Skin epidermis (tissue), 12 donors: ENCODE measurements around the gene GREM2.
A peak's percentile ranks its signal among the peaks of the same experiment; 100 is the strongest.

Experiments
- H3K27ac ChIP-seq, 21 experiments: fragments of 200-600 bp; sonication (generic) in 11 of 21; one replicate each; pipeline ENCODE4 v1.5.0; 2020; ENCODE audit warnings: mild to moderate bottlenecking in 3 of 21, inconsistent platforms in 2 of 21, moderate library complexity in 2 of 21
- H3K4me3 ChIP-seq, 7 experiments: fragments of 200-600 bp; sonication (generic) in 2 of 7; one replicate each; pipeline ENCODE4 v1.5.0; 2020; ENCODE audit warnings: inconsistent platforms in 2 of 7, mild to moderate bottlenecking in 2 of 7, moderate library complexity in 1 of 7

GREM2 gene

DNA sequence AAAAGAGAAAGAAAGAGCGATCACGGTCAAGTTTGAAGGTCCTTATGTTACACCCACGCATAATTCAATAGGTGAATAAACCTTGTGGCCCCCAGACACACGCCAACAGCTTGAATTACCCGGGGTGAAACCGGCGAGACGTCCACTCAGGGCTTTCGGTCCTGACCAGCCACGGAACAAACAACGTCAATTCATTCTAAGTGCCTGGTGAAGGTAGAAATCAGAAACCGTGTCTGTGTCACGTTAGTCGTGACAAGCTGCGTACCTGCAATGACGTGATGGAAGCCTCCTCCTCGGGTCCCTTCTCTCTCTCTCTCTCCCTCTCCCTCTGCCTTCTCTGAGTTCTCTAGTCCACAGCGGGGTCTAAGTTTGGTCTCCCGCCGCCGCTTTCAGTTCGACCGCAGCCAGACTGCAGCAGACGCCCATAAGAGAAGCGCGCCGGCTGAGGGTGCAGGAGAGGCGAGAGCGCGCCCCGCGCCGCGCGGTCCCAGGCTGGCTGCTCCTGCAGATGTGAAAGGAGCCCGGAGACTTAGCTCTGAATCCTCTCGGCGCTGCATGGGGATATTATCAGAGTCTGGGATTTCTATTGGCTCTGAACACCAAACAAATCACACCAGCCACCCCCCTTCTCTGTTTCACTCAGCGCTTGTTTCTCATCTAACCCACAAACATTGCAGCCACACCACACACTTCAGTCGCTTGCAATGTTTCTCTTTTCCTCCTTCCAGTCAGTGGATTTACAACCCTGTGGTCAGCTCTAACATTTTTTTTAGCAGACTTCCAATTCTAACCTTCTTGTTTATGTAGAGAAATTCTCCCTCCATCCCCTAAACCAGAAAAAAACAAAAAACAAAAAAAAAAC, at the start of gene GREM2:
Gene GREM2, minus strand, starts transcription at position 537 of the 862 bp plus-strand sequence. CDS start 118,680 bp downstream, outside the sequence.
- peak within 1 kb of the TSS in 9 of 21 experiments; percentile 18 to 67 (median 32) for H3K27ac ChIP-seq
- H3K4me3 ChIP-seq = peak within 1 kb of the TSS; percentile 26 to 48 (median 32)

DNA sequence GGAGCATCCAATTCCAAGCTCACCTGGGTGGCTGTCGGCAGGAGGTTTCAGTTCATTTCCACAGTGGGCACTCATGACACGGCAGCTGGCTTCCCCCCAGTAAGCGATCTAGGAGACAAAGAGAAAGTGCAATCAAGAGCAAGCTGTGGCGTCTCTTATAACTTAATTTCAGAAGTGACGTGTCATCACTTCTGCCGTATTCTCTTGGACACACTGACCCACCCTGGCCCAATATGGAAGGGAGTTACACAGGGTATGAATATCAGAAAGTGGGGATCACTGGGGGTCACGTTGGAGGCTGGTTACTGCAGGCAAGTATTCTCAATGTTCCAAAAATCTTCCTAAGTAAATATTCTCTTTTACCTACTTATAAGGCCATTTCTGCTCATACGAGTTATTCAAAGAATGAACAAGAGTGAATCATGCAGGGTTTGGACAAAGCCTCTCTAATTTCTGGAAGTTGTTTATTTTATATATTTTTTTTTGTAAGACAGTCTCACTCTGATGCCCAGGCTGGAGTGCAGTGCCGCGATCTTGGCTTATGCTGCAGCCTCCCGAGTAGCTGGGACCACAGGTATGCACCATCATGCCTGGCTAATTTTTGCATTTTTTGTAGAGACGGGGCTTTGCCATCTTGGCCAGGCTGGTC, 46.5 kb upstream of the GREM2 start:
- Histone ChIP-seq H3K4me3 (no peak overlapping the region), H3K27ac (no peak overlapping the region)

- Histone ChIP-seq H3K4me3 (no peak overlapping the region), H3K27ac (no peak overlapping the region)
Observed at GRCh38 chr1:240656531-240656930, 44.6 kb upstream of the GREM2 start.

DNA sequence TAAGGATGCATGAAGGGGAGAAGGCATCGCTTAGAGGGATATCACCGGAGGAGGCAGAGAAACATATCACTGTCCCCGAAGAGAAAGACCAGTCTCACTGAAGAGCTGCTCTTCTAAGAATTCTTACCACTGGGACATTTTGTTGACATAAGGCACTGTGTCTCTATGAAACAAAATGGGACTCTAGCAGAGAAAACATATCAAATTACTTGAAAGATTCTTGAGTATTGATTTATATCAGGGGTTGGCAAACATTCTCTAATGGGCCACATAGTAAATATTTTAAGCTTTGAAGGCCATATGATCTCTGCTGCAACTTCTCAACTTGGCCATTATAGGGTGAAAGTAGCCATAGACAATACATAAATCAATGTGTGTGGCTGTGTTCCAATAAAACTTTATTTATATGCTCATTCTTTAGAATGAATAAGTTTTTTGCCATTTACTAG, 41.0 kb upstream of the GREM2 start:
- Histone ChIP-seq H3K4me3 (no peak overlapping the region), H3K27ac (peak overlapping the region in 1 of 21 experiments; percentile 49)

GRCh38 chr1:240652549-240652948, 40.6 kb upstream of the GREM2 start:
- no peak overlapping the region for H3K27ac ChIP-seq
- H3K4me3 ChIP-seq = no peak overlapping the region

DNA sequence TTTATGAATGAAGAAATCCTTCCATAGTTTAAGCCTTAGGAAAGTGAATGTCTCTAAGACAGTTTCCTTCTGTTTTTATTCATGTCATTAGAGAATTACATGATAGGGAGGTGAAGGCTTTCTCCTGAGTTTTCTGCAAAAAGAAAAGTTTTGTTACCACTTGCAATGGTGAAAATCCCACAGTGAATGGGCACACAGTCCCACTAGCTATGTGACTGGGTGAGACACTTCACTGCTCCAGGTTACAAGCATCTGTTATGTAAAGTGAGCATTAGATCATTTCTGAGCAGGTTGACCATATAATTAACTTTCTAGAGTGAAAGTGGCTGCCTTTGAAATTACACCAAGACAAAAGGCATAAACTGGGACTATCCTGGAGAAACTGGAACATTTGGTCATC, 38.9 kb upstream of the GREM2 start:
- no peak overlapping the region for H3K4me3 ChIP-seq
- no peak overlapping the region for H3K27ac ChIP-seq

DNA sequence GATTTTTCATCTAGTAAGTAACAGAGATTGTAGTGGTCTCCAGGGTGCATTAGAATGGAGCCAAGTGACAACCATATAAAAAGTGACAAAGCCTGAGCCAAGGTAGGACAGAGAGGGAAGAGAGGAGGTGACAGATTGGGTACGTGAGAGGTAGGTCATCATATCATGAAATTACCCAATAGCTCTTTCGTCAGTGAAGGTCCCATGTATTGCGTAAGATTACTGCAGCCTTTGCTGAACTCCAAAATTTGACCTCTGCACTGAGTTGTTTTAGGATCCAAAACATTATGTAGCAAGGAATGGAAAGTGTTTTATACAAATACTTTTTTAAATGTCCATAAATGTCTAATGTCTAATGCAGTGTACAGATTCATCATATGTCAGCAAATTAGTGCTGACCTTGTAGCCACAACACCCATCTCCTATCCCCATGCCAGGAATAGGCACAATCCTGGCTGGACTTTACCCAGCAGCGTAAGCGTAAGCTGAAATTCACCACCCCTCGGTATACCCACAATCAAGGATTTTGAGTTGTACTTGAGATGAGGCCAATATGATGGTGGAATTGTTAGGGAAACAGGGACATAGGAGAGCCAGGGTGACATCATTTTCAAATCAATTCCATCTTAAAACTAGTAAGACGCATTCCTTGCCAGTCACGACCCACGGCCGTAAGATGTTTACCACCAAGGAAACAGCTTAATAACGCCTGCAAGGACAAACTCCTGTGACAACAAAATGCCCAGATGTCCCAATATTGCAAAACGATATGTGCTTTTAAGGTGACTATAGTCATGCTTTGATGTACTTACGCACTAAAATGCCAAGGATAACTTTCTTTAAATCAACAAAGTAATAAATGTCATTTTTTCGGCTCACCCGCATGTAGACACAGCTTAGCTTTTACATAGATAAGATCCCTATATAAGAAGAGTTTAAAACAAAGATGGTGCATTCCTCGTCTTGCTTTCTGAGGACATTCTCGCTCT, 38.1 kb upstream of the GREM2 start:
- Histone ChIP-seq H3K4me3 (no peak overlapping the region), H3K27ac (no peak overlapping the region)

DNA sequence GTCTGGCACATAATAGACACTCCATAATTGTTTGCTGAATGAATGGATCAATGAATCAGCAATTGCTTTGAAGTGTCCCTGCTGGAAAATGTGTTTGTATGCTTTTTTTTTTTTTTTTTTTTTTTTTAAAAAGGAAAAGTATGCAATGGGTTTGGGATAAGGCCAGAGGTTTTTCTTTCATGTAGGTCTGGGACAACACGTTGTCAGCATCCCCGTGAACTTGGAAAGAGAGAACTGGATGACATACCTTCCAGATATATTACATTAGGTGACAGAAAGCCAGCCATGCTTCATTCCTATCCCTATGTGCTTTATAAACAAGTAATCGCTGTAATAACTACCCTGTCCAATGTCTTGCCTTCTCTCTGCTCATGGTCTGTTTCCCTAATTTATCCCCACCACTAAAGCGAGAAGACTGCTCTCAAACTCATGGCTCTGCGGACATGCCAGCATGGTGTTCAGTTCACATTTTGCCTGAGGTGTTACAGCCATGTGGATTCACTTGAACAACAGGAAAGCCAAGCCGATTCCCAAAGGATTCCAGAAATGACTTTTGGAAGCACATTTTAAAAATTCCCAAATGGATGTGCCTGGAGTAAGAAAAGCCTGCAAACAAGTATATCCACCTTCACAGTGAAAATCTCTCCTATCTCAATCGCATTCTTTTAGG, 34.8 kb upstream of the GREM2 start:
- H3K27ac ChIP-seq = no peak overlapping the region
- no peak overlapping the region for H3K4me3 ChIP-seq

DNA sequence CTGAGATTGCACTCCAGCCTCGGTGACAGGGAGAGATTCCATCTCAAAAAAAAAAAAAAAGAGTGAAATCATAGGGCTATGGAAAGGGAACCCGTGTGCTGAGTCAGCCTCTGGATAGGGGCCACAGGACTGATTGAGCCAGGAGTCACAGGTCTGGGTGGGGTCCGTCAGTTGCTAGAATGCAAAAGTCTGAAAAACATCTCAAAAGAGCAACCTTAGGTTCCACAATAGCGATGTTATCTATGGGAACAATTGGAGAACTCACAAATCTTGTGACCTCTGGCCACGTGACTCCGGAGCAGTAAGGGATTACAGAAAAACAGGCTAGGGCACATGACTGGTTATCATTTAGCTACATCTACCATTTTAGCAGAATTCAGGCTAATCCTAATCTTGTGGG, 32.8 kb upstream of the GREM2 start:
- Histone ChIP-seq H3K27ac (no peak overlapping the region), H3K4me3 (no peak overlapping the region)

- Histone ChIP-seq H3K27ac (no peak overlapping the region), H3K4me3 (no peak overlapping the region)
Observed at GRCh38 chr1:240635466-240636256, 23.7 kb upstream of the GREM2 start.

DNA sequence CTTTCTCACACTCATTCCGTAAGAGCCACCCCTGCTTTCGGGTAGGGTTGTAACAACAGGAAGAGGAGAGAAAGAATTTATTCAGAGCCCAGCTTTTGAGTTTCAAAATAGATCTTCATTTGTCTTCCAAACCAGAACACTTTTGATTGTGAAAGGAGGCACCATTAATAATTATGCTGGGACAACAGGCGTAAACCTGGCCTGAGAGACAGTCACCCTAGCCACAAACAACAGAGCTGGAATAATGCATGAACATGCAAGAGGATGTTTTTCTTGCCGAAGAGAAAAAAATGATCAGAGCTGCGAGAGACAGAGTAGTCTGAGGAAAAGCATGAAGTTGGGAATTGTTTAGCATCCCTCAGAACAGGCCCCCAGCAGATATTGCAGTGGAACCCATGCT, 18.5 kb upstream of the GREM2 start:
- Histone ChIP-seq H3K4me3 (no peak overlapping the region), H3K27ac (no peak overlapping the region)

GRCh38 chr1:240621249-240621648, 9.3 kb upstream of the GREM2 start:
- Histone ChIP-seq H3K27ac (no peak overlapping the region), H3K4me3 (no peak overlapping the region)

- Histone ChIP-seq H3K27ac (no peak overlapping the region), H3K4me3 (no peak overlapping the region)
Observed at GRCh38 chr1:240619906-240620621, 8.1 kb upstream of the GREM2 start.

GRCh38 chr1:240619357-240619756, 7.4 kb upstream of the GREM2 start:
- no peak overlapping the region for H3K27ac ChIP-seq
- no peak overlapping the region for H3K4me3 ChIP-seq

DNA sequence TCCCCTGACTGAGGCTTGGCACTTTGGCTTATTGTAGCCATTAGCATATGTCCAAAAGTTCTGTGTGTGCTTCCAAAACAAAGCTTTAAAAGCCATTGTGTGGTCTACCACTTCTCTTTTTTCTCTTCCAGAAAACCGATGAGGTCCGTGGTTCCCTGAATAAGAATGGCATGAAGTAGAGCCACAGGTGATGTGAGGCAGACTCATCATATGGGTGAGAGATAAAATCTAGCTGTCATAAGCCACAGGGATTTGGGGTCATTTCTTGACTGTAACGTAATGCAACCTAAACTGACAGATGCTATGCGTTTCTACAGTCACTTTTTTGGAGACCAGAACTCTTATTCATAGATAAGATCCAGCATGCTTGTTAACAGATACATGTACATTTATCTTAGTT, 7.0 kb upstream of the GREM2 start:
- no peak overlapping the region for H3K4me3 ChIP-seq

DNA sequence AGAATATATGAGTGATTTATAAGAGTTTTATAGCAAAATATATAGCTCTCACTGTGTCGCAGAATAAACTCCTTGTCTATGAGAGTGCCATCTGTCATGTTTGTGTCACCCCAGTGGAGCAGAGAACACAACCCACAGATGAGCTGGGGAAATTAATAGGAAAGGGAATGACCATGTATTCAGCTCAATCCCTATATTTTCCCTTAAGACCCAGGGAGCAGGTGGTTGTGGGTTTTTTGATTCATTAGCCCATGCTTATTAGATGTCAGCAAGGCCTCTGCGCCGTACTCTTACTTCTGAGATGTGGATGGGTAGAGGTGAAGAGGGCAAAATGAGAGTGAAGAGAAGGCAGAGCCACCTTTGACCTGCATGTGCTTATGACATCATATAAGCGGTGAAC, 4.1 kb upstream of the GREM2 start:
- Histone ChIP-seq H3K4me3 (no peak overlapping the region), H3K27ac (no peak overlapping the region)

More for the DNA sequence above, 7.0 kb upstream of the GREM2 start:
- no peak overlapping the region for H3K27ac ChIP-seq

DNA sequence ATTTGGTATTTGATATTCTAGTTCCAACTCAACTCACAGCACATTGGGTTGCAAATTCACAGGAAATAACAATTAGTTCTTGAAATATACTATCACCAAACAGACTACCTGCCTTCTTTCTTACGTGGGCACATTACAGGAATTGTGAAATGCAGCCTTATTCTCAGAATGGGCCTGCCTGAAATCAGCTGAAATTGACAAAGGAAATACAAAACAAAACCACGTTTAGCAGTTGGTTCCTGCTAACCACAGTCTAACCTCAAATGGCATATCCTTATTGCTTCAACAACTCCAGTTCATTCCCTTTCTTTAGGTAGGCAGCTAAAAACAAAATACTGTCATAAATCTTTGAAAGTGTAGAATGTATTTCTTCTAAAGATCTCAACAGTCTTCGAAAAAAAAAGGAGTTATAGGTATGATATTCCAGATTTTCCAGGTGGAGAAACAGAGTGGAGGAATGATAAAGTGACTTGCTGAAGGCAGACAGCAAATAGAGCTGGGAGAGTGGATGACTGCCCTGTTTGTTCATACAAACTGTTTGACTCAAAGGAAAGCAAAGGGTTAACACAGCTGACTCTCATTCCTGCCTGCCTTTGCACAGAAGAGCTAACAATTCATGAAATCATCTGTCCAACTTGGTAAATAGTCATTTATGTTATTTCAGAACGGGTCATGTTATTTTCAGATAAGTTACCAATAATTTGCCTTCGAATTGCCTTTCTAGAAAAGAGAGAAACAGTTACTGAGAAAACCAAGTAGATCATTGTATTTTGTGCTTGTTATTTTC, 1.6 kb upstream of the GREM2 start:
- Histone ChIP-seq H3K27ac (no peak overlapping the region), H3K4me3 (no peak overlapping the region)
